HepG2 (cell line): ENCODE results near the gene CTSS. TPM values are rescaled to one million over a fixed set of nuclear protein-coding genes. Genes with fewer than 3 reads are reported as not detected.

Source experiments
- CCDC6 ChIP-seq: sonication (generic); formaldehyde crosslinking; IDR thresholded peaks from 2 replicates; pipeline ENCODE4 v1.8.1; 2022; ENCODE audit warnings: mild to moderate bottlenecking, missing genetic modification reagents, moderate library complexity
- MXD1 ChIP-seq: sonication (generic); formaldehyde crosslinking; IDR thresholded peaks from 2 replicates; pipeline ENCODE4 v1.4.0; 2020; ENCODE audit warnings: mild to moderate bottlenecking, missing genetic modification reagents
- NONO ChIP-seq, 2 experiments: fragments of 450-650 bp in 1 of 2; sonication (generic) in 1 of 2; formaldehyde crosslinking in 1 of 2; IDR thresholded peaks in 1 of 2; conservative IDR thresholded peaks in 1 of 2; 2 replicates each; pipeline versions ENCODE4 v1.6.1 to v1.8.0; 2017 to 2022; ENCODE audit warnings: mild to moderate bottlenecking in 1 of 2, missing genetic modification reagents in 1 of 2, moderate library complexity in 1 of 2
- SAP130 ChIP-seq: IDR thresholded peaks from 2 replicates; pipeline ENCODE4 v1.6.1; 2016; ENCODE audit warnings: low read depth
- SETDB1 ChIP-seq: sonication (generic); formaldehyde crosslinking; IDR thresholded peaks from 2 replicates; pipeline ENCODE4 v1.5.1; 2020; ENCODE audit warnings: missing genetic modification reagents, mild to moderate bottlenecking, borderline replicate concordance
- TEAD3 ChIP-seq: optimal IDR thresholded peaks from 2 replicates; pipeline ENCODE3; 2016; ENCODE audit warnings: borderline replicate concordance
- ZMAT3 ChIP-seq: sonication (generic); formaldehyde crosslinking; conservative IDR thresholded peaks from 2 replicates; pipeline ENCODE4 v1.7.0; 2021; ENCODE audit warnings: missing genetic modification reagents
- polyA plus RNA-seq, 8 experiments: library from polyadenylated mRNA; depleted of rRNA in 3 of 8; stranded (reverse) in 7 of 8; unstranded in 1 of 8; fragments of >200 nt; fragmentation: Illumina TruSeq in 4 of 8; extraction: Trizol in 4 of 8; gene quantifications; 2 replicates each; pipeline versions ENCODE4 v1.2.1 to v1.2.3, GENCODE V29; 2011 to 2016; ENCODE audit warnings: low read depth in 4 of 8, missing spikeins in 1 of 8, mixed read lengths in 1 of 8; ENCODE audit not compliant: insufficient read depth in 1 of 8
- total RNA-seq, 5 experiments: library from RNA; depleted of rRNA; stranded (reverse); fragments of >200 nt; fragmentation: Illumina TruSeq; extraction: Trizol; gene quantifications; 2 replicates each; pipeline ENCODE4 v1.2.3, GENCODE V29; 2016; ENCODE audit warnings: low read depth in 1 of 5
- TF ChIP-seq, protein P1 (sequence below): sonication (generic); formaldehyde crosslinking; IDR thresholded peaks from 2 replicates; pipeline ENCODE4 v1.5.1; 2020; ENCODE audit warnings: missing genetic modification reagents, mild to moderate bottlenecking, borderline replicate concordance
- TF ChIP-seq, protein P2 (sequence below): sonication (generic); formaldehyde crosslinking; IDR thresholded peaks from 2 replicates; pipeline ENCODE4 v1.5.0; 2020; ENCODE audit warnings: mild to moderate bottlenecking, missing genetic modification reagents, moderate library complexity

Gene CTSS
- total and polyA plus RNA-seq, 2 of the 13 experiments (the other 11 are each of a cell fraction or from before 2014, with no cell fraction given), result 0.33 to 1.0 TPM

DNA sequence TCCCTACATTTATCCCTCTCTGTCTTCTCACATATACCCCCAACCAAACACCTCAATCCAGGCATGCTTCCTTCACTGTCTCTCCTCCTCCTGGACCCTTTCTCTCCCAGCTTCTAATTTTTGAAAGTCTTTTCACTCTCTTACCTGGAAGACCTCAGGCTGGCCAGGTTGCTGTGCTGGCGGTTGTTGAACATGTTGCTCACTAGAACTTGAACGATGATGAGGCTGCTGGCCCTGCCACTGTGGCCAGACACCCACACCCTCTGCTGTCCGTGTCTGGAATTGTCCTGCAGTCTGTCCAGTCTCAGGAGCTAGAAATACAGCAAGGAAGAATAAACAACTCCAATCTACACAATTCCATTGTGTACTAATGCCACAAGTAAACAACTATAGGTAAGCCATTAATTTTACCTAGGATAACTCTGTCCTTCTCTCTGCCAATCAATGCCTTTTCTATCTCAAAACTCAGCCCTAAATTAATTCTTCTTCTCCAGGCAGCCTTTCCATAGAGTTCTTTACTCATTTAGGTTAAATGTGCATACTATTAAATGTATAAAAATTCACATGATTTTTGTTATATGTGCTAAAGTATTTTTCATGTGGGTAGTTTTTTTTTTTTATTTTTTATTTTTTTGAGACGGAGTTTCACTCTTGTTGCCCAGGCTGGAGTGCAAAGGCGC, 47.6 kb upstream of the CTSS start (continued):
- TF ChIP-seq, protein P1, sequence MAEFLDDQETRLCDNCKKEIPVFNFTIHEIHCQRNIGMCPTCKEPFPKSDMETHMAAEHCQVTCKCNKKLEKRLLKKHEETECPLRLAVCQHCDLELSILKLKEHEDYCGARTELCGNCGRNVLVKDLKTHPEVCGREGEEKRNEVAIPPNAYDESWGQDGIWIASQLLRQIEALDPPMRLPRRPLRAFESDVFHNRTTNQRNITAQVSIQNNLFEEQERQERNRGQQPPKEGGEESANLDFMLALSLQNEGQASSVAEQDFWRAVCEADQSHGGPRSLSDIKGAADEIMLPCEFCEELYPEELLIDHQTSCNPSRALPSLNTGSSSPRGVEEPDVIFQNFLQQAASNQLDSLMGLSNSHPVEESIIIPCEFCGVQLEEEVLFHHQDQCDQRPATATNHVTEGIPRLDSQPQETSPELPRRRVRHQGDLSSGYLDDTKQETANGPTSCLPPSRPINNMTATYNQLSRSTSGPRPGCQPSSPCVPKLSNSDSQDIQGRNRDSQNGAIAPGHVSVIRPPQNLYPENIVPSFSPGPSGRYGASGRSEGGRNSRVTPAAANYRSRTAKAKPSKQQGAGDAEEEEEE (CRISPR knock-in tag), result no peak
- TF ChIP-seq MXD1 (CRISPR knock-in tag) (no peak), NONO (IDR thresholded peaks at IDR 0.05) (no peak), NONO (CRISPR knock-in tag; conservative IDR thresholded peaks at IDR 0.05) (no peak), SETDB1 (CRISPR knock-in tag) (no peak), CCDC6 (CRISPR knock-in tag) (no peak), SAP130 (0 out of 2 replicates have a peak, but pooled peaks have one; percentile 17), ZMAT3 (CRISPR knock-in tag) (no peak), TEAD3 (CRISPR knock-in tag) (peak; percentile 44)
- TF ChIP-seq, protein P2, sequence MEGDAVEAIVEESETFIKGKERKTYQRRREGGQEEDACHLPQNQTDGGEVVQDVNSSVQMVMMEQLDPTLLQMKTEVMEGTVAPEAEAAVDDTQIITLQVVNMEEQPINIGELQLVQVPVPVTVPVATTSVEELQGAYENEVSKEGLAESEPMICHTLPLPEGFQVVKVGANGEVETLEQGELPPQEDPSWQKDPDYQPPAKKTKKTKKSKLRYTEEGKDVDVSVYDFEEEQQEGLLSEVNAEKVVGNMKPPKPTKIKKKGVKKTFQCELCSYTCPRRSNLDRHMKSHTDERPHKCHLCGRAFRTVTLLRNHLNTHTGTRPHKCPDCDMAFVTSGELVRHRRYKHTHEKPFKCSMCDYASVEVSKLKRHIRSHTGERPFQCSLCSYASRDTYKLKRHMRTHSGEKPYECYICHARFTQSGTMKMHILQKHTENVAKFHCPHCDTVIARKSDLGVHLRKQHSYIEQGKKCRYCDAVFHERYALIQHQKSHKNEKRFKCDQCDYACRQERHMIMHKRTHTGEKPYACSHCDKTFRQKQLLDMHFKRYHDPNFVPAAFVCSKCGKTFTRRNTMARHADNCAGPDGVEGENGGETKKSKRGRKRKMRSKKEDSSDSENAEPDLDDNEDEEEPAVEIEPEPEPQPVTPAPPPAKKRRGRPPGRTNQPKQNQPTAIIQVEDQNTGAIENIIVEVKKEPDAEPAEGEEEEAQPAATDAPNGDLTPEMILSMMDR (CRISPR knock-in tag), result peak; percentile 84
- TF ChIP-seq, all 625 proteins: peak for 9
